ENCODE data around the gene MUSTN1. TPM values are rescaled to one million over a fixed set of nuclear protein-coding genes. Genes with fewer than 3 reads are reported as not detected.

The MUSTN1 gene
- polyA plus RNA-seq, 3 donors: 0.29 to 13.7 TPM; not detected in 1

- Mint-ChIP-seq H3K27me3 (ENCODE audit: low read depth in 3 of 3) (peaks cover 2 to 6% (median 4%) of the 10 kb centered on the region in 3 donors), H3K4me1 (peaks cover 11% of the 10 kb centered on the region), H3K9me3 (no peaks in the 10 kb centered on the region), H3K4me3 (no peak overlapping the region), H3K36me3 (no peaks in the 10 kb centered on the region), H3K27ac (no peak overlapping the region)
- Histone ChIP-seq H3K4me2 (replicated peaks; ENCODE audit: extremely low read depth, low read length, poor library complexity, severe bottlenecking) (no peak overlapping the region), H3K4me3 (replicated peaks in 1 of 3; ENCODE audit: low read depth in 2 of 3, low read length in 3 of 3) (no peak overlapping the region), H3K36me3 (replicated peaks in 1 of 2; ENCODE audit: control insufficient read depth in 1 of 2, insufficient read depth in 2 of 2, low read length in 2 of 2) (no peaks in the 10 kb centered on the region), H3K4me1 (ENCODE audit: control insufficient read depth in 1 of 2, insufficient read depth in 2 of 2, low read length in 2 of 2) (peaks cover 10 to 13% of the 10 kb centered on the region in 2 donors), H3K27me3 (ENCODE audit: control insufficient read depth in 2 of 2, insufficient read depth in 2 of 2, low read length in 2 of 2) (no peaks in the 10 kb centered on the region), H3K9me3 (replicated peaks in 1 of 2; ENCODE audit: control insufficient read depth in 1 of 2, insufficient read depth in 1 of 2, low read length in 2 of 2) (no peaks in the 10 kb centered on the region), H2AFZ (ENCODE audit: insufficient read depth, low read depth, low read length, poor library complexity, severe bottlenecking) (no peak overlapping the region), H3K27ac (ENCODE audit: low read depth in 1 of 2, low read length in 2 of 2) (no peak overlapping the region), H3K79me2 (ENCODE audit: insufficient read depth, low read length) (no peaks in the 10 kb centered on the region), H4K20me1 (ENCODE audit: insufficient read depth, low read length) (no peaks in the 10 kb centered on the region), H3K9ac (ENCODE audit: insufficient read depth, low read length, poor library complexity, severe bottlenecking) (no peak overlapping the region)
- TF ChIP-seq CTCF (IDR thresholded peaks at IDR 0.05): no peak
- intact Hi-C loops (cut with micrococcal nuclease): no loop called here
- DNase-seq: no peak
- WGBS (ENCODE audit: insufficient coverage): 96% methylated on average over 7 of the region's 9 CpGs
These were observed 38.4 kb downstream of the MUSTN1 start for GRCh38 chr3:52796411-52796810.

GRCh38 chr3:52795298-52795900, 39.4 kb downstream of the MUSTN1 start:
- no peak overlapping the region for H3K27ac Mint-ChIP-seq
- 64% methylated on average over 8 of the region's 9 CpGs for WGBS (ENCODE audit: insufficient coverage)
- intact Hi-C loops (cut with micrococcal nuclease): no loop called here
- Histone ChIP-seq H3K27me3 (ENCODE audit: control insufficient read depth in 2 of 2, insufficient read depth in 2 of 2, low read length in 2 of 2) (no peaks in the 10 kb centered on the region), H3K27ac (ENCODE audit: low read depth in 1 of 2, low read length in 2 of 2) (no peak overlapping the region), H3K79me2 (ENCODE audit: insufficient read depth, low read length) (no peaks in the 10 kb centered on the region), H4K20me1 (ENCODE audit: insufficient read depth, low read length) (no peaks in the 10 kb centered on the region), H2AFZ (ENCODE audit: insufficient read depth, low read depth, low read length, poor library complexity, severe bottlenecking) (no peak overlapping the region), H3K4me2 (replicated peaks; ENCODE audit: extremely low read depth, low read length, poor library complexity, severe bottlenecking) (no peak overlapping the region), H3K9ac (ENCODE audit: insufficient read depth, low read length, poor library complexity, severe bottlenecking) (no peak overlapping the region), H3K36me3 (replicated peaks in 1 of 2; ENCODE audit: control insufficient read depth in 1 of 2, insufficient read depth in 2 of 2, low read length in 2 of 2) (no peaks in the 10 kb centered on the region), H3K4me3 (replicated peaks in 1 of 3; ENCODE audit: low read depth in 2 of 3, low read length in 3 of 3) (no peak overlapping the region), H3K9me3 (replicated peaks in 1 of 2; ENCODE audit: control insufficient read depth in 1 of 2, insufficient read depth in 1 of 2, low read length in 2 of 2) (no peaks in the 10 kb centered on the region), H3K4me1 (ENCODE audit: control insufficient read depth in 1 of 2, insufficient read depth in 2 of 2, low read length in 2 of 2) (peaks cover 10 to 13% of the 10 kb centered on the region in 2 donors)
- no peak for TF ChIP-seq CTCF (IDR thresholded peaks at IDR 0.05)
- peaks cover 11% of the 10 kb centered on the region for H3K4me1 Mint-ChIP-seq
- H3K9me3 Mint-ChIP-seq: no peaks in the 10 kb centered on the region
- no peaks in the 10 kb centered on the region for H3K36me3 Mint-ChIP-seq
- peaks cover 2 to 4% (median 4%) of the 10 kb centered on the region in 3 donors for H3K27me3 Mint-ChIP-seq (ENCODE audit: low read depth in 3 of 3)
- H3K4me3 Mint-ChIP-seq: no peak overlapping the region
- DNase-seq: no peak

Data from CD14-positive monocyte (primary cell).